GM18873 (cell line): ENCODE data around the gene DCHS1.
A peak's percentile ranks its signal among the peaks of the same experiment; 100 is the strongest.

Experiments used
- ATAC-seq: cut with Tn5 transposase; IDR thresholded peaks from one replicate; pipeline ENCODE4 v1.9.1; 2021; ENCODE audit warnings: mild to moderate bottlenecking, moderate library complexity, moderate number of reproducible peaks; ENCODE audit not compliant: unreplicated experiment, low FRiP score

The DCHS1 gene

DNA sequence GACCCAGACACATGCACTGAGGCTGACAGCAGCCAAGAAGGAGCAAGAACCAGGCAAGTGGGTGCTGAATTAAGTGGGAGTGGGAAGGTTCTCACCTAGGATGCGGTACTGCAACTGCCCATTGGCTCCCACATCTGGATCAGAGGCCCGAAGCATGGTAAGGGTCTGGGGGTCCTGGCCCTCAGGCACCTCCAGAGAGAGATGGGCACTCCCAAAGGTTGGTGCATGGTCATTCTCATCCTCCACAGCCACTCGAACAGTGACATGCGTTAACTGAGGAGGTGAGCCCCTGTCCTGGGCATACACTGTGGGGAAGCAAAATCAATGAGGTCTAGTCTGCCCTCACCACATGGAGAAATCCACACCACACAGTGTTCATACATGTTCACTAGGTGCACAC is 27.1 kb downstream of the DCHS1 start:
- ATAC-seq: no peak

GRCh38 chr11:6627762-6628241 is 27.8 kb downstream of the DCHS1 start:
- ATAC-seq: peak; percentile 82

DNA sequence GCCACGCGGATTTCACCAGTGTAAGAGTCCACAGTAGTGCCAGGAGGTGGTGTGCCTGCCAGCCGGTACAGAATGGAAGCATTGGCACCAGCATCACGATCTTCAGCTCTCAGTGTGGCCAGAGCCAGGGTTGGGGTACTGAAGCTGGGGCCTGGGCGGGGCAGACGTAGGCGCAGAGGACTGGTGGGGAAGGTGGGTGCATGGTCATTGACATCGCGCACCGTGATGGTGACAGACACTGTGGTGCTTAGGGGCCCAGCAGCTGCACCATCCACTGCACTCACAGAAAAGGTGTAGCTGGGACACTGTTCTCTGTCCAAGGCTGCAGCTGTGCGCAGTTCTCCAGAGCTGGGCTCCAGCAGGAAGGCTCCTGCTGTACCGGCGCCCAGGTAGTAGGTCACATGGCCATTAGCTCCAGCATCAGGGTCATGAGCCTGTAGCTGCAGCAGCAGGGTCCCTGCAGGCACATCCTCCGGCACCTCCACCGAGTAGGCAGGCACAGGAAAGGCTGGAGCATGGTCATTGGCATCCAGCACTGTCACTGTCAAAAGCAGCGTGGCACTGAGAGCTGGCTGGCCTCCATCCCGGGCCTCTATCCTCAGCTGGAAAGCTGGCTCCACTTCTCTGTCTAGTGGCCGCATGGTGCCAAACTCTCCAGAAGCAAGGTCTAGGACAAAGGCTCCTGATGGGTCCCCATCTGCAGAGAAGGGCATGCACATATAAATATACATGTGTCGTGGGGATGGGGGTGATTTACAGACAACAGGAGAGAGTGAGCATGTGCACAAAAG is 28.4 kb downstream of the DCHS1 start:
- no peak for ATAC-seq

DNA sequence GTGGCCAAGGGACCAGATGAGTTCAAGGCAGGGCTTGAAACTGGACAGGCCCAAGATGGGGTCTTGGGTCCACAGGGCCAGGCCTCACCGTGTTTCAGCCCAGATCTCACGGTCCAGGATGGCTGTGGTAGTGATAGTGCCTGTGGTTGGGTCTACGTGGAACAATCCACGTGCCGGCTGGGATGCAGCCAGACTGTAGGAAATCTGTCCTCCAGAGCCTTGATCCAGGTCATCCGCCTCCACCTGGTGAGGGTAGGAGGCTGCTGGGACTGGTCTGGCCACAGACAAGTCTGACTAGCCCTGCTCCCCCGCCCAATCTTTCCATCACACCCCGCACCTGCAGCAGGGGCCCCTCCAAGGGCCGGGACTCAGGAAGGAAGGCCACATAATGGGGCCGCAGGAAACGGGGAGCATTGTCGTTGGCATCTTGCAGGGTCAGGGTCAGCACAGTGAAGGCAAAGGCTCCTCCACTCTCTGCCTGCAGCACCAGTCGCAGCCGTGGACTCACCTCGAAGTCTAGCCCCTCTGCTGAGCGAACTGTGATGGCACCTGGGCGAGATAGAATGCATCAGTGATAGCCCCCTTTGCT is 29.7 kb downstream of the DCHS1 start:
- ATAC-seq: no peak

GRCh38 chr11:6625156-6625831 is 30.3 kb downstream of the DCHS1 start:
- ATAC-seq: no peak

GRCh38 chr11:6623391-6624363 is 31.9 kb downstream of the DCHS1 start:
- ATAC-seq: no peak

GRCh38 chr11:6622261-6623171 is 33.1 kb downstream of the DCHS1 start:
- no peak for ATAC-seq

GRCh38 chr11:6621711-6622211 is 33.8 kb downstream of the DCHS1 start:
- no peak for ATAC-seq

DNA sequence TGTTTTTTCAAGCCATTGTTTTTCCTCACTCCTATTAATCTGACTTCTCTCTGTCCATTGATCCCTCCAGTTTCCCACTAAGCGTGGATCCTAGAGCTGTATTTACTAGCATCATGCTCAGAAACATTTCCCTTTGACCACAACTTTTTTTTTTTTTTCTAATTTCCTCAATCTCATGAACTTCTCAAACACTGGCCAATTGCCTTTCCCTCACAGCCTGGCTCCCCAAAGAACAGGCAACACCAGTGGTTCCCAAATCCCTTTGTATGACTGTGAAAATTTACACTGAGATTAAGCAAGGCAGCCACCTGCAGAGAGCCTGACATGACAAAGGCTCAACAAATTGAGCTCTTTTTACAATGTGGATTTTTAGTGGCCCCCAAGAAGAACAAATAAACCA is 35.0 kb downstream of the DCHS1 start:
- no peak for ATAC-seq

DNA sequence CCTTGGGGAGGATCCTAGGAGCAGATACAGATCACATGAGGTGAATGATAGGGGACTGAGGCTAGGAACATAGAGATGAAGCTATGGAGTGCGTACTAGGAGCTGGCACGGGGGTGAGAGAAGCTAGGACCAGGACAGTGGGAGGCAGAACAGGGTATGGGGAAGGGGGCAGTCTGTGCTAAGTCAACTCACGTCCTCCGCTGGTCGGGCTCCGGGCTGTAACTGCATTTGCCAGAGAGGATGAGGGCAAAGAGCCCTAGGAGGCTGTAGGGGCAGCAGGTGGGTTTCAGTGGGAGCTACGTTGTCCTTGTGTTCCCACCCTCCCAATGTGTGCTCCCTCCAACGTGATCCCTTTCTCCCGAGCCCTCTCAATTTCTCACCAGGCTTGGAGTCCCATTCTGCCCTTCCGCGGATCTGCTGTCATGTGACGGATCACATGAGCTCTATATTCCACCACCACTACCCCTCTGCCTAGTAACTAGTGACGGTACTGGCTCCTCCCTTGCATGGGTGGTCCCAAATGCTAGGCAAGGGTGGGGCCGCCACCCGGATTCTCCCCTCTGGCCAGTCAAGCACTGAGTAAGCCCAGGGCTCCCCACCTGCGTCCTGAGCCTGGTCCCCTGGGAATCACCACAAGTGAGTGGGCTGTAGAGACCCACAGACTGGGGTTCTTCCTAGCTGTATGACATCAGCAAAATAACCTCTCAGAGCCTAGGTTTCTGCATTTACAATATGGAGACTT is 36.4 kb downstream of the DCHS1 start, which contains the start of gene TPP1:
TSS of gene TPP1 (minus strand) at position 419 of the 742 bp plus-strand sequence. CDS start at position 397, 22 bp downstream.
- ATAC-seq: peak; percentile 99

- no peak for ATAC-seq
Measured at GRCh38 chr11:6618117-6619003, 37.2 kb downstream of the DCHS1 start.

GRCh38 chr11:6617315-6617781 is 38.3 kb downstream of the DCHS1 start:
- ATAC-seq: no peak

GRCh38 chr11:6616596-6617250 is 38.9 kb downstream of the DCHS1 start:
- ATAC-seq: no peak

DNA sequence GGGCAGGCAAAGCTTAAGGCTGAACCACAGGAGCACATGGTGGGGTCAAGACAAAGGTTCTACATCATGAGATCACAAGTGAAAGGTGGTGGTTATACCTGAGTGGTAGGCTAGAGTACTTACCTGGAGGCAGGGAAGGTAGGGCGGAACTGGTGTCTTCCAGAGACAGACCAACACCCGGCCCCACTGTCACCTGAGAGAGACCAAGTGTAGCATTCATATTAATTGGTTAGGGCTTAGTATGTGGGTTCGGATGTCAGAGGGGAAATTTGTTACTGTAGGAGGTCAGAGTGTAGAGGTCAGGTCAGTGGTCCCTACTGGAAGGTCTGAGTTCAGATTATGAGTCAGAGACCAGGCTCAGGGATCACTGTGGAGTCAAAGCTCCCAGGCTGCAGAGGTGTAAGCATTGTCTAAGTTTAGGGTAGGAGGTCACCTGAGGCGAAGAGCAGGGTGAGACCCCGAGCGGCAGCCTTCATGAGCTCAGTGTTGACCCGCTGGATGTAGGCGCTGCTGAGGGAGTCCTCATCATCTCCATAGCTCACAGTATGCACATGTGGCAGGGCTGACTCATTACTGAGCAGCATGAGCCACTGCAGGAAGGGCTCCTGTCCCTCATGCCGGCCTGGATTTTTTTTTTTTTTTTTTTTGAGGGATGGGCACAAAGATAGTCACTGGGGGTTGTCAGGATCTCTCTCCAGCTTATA is 39.6 kb downstream of the DCHS1 start:
- ATAC-seq: no peak

DNA sequence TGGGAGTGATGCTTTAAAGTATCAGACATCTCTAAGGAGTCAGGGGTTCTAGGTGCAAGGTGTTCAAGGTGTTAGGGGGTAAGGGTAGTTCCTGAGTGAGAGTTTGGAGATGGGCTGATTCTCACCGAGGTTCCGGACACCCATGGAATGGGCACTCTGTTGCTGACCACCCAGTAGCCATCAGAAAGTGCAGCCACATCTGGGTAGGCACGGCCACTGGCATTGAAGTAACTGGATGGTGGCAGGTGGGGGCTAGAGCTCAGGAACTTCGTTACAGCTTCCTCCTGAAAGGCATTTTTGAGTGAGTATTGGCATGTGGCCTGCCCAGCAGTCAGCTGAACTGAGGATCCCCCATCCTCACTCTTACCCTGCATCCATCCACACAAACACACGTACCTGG is 40.6 kb downstream of the DCHS1 start:
- ATAC-seq: no peak

- ATAC-seq: no peak
Measured at GRCh38 chr11:6614446-6614845, 41.2 kb downstream of the DCHS1 start.
